Neuron (in vitro differentiated cells): ENCODE data around the gene PPP1R9B.

Source experiments
- H2AFZ ChIP-seq: one replicate; pipeline ENCODE4 v1.6.1; 2013; ENCODE audit warnings: low read depth, mild to moderate bottlenecking, inconsistent platforms, low read length, moderate library complexity
- H3K27me3 ChIP-seq: one replicate; pipeline ENCODE4 v1.6.1; 2013; ENCODE audit warnings: low read length; ENCODE audit not compliant: insufficient read depth
- H3K36me3 ChIP-seq: one replicate; pipeline ENCODE4 v1.6.1; 2013; ENCODE audit warnings: low read length; ENCODE audit not compliant: insufficient read depth
- H3K4me1 ChIP-seq: one replicate; pipeline ENCODE4 v1.6.1; 2013; ENCODE audit warnings: low read length; ENCODE audit not compliant: insufficient read depth
- H3K4me3 ChIP-seq: 2 replicates; pipeline ENCODE4 v1.5.1; 2013; ENCODE audit warnings: mild to moderate bottlenecking, low read length, moderate library complexity
- H3K9me3 ChIP-seq: one replicate; pipeline ENCODE4 v1.6.1; 2013; ENCODE audit warnings: low read length

The PPP1R9B gene

DNA sequence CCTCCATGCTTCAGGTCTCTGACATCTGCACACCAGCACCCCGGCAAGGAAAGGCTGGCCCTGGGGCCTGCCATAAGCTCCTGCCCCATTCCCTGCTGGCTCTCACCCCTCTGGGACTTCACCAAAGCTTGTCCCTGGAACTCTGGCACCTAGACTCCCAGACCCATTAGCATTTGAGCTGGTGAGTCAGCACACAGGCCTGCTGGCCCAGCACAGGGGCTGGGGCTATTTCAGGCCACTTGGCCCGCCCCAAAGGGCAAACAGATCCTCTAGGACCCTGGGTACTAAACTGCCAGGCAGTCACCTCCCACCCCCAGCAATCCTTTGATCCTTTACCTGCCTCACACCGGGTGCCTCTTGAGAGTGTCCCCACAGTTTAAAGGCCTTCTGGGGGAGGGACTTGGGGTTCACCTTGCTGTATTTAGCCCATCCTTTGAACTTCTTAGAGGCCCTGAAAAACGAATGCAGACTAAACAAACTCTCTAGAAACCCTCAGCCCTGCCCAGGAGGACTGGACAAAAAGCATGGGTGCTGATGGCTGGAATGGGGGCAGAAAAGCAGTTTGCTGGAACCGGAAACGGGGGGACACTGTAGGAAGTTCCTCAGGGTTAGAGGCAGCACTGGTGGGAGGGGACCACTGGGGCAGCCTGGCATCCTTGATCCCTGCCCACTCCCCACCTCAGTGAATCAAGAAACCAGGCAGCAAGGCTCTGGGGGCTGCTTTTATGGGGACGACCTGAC is 17.3 kb downstream of the PPP1R9B start:
- Histone ChIP-seq H3K27me3 (no peaks in the 10 kb centered on the region), H3K9me3 (no peaks in the 10 kb centered on the region), H3K4me3 (no peak overlapping the region), H2AFZ (no peak overlapping the region), H3K36me3 (peaks cover 30% of the 10 kb centered on the region), H3K4me1 (peaks cover 15% of the 10 kb centered on the region)

DNA sequence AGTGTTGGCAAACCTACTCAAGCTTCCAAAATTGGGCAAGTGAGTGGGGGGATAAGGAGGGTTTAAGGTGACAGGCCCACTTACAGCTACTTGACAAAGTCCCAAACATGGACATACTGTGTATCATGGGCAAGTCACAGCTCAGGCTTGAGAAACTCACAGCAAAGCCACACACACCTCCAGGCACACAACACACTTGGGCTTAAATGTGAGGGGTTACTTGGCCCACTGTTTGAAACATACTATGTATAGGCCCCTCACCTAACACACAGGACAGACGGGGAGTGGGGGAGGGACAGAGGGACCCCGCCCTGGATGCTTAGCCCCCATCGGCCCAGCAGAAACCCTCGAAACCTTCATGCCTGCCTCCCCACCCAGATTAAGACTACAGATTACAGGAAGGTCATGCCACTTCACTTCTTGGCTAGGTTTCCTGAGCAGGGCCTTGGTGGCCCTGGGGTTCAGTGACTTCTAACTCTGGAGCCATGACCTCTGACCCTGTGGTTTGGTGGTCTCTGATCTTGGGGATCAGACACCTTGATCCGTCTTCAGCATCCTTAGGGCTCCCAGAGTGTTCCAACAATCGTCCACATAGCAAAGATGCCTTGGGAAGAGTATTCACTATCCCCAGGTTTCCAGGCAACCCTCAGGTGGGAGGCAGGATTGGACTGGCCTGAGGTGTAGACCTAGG is 18.2 kb downstream of the PPP1R9B start:
- Histone ChIP-seq H3K4me1 (peaks cover 19% of the 10 kb centered on the region), H3K9me3 (no peaks in the 10 kb centered on the region)

DNA sequence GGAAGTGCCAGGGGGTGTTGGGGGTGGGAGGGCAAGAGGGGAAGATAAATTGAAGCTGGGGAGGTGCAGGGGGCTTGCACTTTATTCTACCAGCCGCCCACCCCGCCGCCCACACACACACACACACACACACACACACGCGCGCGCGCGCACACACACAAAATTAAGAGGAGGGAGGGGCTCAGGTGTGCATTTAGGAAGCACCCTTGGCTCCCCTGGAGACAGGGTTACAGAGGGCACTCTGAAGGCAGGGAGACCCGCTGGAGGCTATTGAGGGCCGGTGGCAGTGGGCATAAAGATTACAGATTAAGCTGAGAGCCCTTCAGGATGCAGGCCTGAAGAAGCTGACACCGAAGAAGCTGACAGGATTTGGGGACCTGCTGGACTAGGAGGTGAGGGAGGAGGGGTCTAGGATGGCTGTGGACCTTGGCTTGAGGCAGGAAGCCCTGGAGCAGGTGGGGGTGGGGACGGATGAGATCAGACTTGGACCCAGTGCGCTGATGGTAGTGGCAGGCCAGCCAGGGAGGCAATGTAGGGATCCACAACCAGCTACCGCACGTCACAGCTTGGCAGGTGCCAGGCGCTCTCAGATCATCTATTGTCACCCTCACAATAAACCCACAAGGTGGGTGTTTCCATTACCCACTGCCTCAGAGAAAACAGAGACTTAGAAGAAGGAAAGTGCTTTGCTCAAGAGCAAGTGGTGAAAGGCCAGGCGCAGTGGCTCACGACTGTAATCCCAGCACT is 19.7 kb downstream of the PPP1R9B start:
- peaks cover 9% of the 10 kb centered on the region for H3K36me3 ChIP-seq
- no peaks in the 10 kb centered on the region for H3K27me3 ChIP-seq
- peak overlapping the region; percentile 60 for H3K4me3 ChIP-seq
- peak overlapping the region; percentile 82 for H2AFZ ChIP-seq
- H3K9me3 ChIP-seq, result no peaks in the 10 kb centered on the region
- peaks cover 19% of the 10 kb centered on the region for H3K4me1 ChIP-seq

More for the DNA sequence above, 18.2 kb downstream of the PPP1R9B start:
- no peak overlapping the region for H3K4me3 ChIP-seq
- no peaks in the 10 kb centered on the region for H3K27me3 ChIP-seq
- no peak overlapping the region for H2AFZ ChIP-seq
- peaks cover 21% of the 10 kb centered on the region for H3K36me3 ChIP-seq

DNA sequence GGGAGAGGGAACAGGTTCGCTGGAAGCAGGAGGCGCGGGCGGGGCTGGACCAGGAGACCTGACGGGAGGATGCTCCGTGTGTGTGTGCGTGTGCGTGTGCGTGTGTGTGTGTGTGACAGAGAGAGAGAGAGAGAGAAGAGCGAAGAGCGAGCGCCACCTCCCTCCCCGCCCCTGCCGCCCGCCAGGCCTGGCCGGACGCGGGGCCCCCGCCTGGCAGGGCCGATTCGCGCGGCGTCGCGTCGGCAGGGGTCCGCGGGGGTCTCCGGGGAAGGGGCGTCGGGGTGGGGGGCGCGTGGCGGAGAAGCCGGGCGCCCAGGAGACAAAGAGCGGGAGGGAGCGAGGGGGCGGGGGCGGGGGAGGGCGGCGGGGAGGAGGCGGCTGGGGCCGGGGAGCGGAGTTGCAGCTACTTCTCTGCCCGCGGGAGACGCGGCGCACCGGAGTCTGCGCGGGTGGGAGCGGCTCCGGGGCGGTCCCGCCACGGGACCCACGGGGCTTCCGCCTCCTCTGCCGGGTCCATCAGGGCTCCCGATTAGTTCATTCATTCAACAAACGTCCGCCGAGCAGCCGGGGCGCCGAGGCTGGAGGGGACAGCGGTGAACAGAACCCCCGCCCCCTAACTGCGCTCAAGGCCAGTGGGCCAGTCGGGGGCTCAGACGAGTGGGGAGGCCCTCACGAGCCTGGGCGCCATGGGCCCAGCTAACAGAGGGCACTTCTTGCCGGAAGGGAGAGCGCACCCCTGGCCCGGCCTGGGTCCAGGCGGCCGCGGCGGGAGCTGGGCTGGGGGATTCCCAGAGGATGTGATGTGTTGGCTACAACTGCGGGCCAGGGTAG is 20.5 kb downstream of the PPP1R9B start, which contains the start of gene SAMD14:
Gene SAMD14, minus strand, starts transcription at position 433 of the 831 bp plus-strand sequence. CDS start 5,201 bp downstream, outside the sequence.
- H3K36me3 ChIP-seq, result peaks cover 2% of the 10 kb centered on the region
- H2AFZ ChIP-seq, result peak within 1 kb of the TSS; percentile 91
- no peaks in the 10 kb centered on the region for H3K27me3 ChIP-seq
- H3K9me3 ChIP-seq, result no peaks in the 10 kb centered on the region
- H3K4me3 ChIP-seq, result peak within 1 kb of the TSS; percentile 60
- H3K4me1 ChIP-seq, result peaks cover 19% of the 10 kb centered on the region

DNA sequence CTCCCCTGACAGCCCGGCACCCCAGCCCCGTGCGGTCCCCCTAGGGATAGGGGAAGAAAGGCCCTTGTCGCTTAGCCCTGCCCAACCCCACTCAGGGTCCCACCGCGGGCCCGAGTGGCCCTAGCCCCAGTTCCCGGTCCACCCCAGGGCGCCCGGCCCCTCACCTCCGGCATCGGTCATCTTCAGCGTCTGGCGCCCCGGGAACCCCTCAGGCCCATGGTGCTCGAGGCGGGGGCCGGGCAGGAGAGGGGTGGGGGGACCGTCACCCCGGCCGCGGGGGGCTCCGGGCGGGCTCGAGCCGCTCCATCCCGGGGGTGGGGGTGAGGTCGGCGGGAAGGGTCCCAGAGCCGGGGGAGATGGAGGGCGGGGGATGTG is 21.1 kb downstream of the PPP1R9B start:
- peaks cover 23% of the 10 kb centered on the region for H3K4me1 ChIP-seq
- peak overlapping the region; percentile 91 for H2AFZ ChIP-seq
- H3K27me3 ChIP-seq, result no peaks in the 10 kb centered on the region
- no peaks in the 10 kb centered on the region for H3K9me3 ChIP-seq
- no peaks in the 10 kb centered on the region for H3K36me3 ChIP-seq
- H3K4me3 ChIP-seq, result peak overlapping the region; percentile 60

DNA sequence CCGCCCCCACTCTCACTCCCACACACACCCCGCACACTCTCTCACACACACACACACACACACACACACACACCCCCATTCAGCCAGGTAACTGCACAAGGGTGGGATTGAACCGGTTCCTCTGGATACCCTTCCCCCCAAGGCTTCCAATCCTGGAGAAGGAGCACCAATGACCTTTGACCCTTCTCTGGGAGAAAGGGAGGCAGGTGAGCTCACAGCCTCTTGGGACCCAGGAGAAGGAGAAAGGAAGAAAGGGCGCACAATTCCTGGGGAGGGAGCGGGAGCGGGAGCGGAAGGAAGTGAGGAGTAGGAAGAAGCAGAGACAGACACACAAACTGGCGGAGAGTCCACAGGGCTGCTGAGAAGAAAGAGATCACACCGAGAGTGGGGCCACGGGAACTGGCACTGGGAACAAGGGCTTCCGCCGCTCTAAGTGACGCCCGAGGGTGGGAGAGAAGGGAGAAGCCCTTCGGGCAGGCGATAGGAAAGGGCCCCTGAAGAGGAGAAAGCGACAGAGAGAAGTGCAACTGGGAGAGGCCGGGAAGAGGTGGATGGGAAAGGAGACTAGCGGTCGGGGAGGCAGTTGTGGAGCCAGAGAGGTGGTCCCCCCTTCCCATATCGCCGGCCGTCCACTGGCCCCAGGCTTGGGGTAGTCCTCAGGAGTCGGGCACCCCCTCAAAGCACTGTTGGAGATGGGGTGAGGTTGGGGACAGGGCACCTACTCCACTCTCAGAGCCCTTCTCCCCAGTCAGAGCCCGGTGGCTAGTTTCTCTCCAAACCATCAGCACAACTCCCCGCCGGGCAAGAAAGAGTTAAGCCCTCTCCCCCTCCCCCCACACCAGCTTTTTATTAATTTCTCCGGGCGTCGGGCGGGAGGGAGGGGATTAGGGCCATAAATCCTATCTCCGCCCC is 21.8 kb downstream of the PPP1R9B start:
- H3K4me1 ChIP-seq, result peaks cover 27% of the 10 kb centered on the region
- peak overlapping the region; percentile 60 for H3K4me3 ChIP-seq
- no peaks in the 10 kb centered on the region for H3K27me3 ChIP-seq
- no peaks in the 10 kb centered on the region for H3K9me3 ChIP-seq
- no peaks in the 10 kb centered on the region for H3K36me3 ChIP-seq
- peak overlapping the region; percentile 91 for H2AFZ ChIP-seq

DNA sequence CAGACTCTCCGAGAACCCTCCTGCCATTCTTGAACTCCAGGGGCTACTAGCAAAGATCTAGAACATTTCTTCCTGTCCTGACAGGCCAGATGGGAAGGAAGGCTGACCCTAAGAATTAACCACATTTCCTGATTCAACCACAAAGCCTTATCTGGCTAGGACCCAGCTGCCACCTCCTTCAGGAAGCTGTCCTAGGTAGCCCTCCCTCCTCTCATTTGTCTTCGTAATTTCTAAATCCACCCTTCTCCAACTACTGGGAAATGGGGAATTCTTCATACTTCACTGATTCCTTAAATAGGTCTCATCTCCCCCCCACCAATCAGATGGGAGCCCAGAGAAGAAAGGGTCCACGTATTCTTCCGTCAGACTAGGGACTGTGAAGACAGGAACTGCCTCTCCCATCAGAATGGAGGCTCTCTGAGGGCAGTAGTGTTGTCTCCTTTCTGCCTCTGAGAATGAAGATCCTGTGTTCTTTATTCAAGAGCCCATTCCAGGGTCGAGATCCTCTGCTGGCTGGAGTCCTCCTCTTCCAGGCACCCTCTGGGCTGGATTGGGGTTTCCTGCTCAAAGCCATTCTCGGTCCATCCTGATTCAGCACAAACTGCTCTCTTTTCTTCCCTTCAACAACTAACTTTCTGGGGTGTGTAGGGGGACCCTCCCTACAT is 22.6 kb downstream of the PPP1R9B start:
- peaks cover 32% of the 10 kb centered on the region for H3K4me1 ChIP-seq
- H3K9me3 ChIP-seq, result no peaks in the 10 kb centered on the region
- H3K27me3 ChIP-seq, result no peaks in the 10 kb centered on the region
- H3K4me3 ChIP-seq, result no peak overlapping the region
- H2AFZ ChIP-seq, result no peak overlapping the region
- no peaks in the 10 kb centered on the region for H3K36me3 ChIP-seq

DNA sequence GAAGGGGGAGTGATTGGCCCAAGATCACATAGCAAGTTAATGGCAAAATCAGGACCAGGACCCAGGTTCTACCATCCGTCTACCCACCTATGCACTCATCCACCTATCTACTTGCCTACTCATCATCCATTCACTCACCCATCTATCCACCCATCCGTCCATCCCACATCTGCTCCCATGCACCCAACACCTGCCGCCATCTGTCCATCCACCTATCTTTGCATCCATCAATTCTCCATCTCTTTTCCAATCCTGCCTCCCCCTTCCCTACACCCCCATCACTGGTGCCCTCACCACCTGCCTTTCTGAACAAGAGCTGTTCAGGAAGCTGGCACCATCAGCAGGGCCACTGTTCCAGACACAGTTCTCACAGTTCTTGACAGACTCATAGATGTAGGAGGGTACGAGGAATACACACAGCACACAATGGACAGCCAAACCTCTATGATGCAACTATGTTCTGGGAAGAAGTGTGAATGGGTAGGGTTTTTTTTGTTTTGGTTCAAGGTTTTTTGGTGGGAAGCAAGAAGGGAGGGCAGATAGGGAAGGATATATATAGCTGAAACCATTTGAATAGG is 25.0 kb downstream of the PPP1R9B start:
- Histone ChIP-seq H3K27me3 (no peaks in the 10 kb centered on the region), H3K4me3 (no peak overlapping the region), H3K4me1 (peaks cover 27% of the 10 kb centered on the region), H3K9me3 (no peaks in the 10 kb centered on the region), H2AFZ (no peak overlapping the region), H3K36me3 (no peaks in the 10 kb centered on the region)

DNA sequence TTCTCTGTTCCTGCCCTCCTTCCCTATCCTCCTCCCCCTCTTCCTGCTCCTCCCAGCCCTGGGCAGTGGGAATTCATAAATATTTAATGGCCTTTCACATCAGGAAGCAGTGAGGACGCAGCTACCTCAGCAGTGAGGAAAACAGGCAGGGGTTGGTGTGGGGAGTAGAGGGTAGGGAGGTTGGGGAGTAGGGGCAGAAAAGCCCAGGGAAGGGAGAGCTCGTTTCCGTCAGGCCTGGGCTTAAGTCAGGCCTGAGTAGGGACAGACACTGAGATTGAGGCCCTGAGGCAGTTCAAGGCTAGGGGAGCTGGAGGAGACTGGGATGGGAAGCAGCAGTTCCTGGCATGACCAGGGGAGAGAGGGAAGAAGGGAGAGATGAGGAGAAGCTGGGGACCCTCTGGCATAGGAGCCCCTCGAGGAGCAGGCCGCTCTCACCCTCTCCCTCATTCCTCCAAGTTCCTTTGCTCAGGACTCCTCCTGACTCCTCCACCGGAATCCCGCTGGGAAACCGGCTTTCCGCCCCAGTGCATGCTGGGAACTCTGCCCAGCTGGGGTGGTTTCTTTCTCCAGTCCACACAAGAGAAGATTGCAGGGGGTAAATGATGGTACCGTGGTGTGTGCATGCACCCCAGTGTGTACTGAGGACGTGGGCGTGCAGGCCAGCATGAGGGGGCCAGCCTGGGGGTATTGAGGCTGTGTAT is 26.7 kb downstream of the PPP1R9B start:
- Histone ChIP-seq H3K36me3 (no peaks in the 10 kb centered on the region), H3K27me3 (no peaks in the 10 kb centered on the region), H3K9me3 (no peaks in the 10 kb centered on the region), H2AFZ (peak overlapping the region; percentile 5), H3K4me3 (peak overlapping the region; percentile 22), H3K4me1 (peaks cover 24% of the 10 kb centered on the region)

DNA sequence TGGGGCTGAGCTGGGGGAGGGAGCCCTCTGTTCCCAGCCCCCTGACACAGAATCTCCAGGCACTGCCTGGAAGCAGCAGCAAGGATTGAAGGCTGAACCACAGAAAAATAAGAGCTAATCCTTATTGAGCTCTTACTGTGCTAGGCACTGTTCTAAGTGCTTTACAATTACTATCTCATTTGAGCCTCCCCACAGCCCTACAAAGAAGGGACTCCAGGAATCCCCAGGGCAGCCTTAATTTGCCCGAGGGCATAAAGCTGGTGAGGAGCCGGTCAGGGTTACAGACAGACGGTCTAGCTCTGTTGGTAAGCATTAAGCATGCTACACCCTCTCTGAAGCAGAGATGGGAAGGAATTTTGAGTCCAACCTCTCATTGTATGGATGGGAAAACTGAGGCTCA is 27.5 kb downstream of the PPP1R9B start:
- no peaks in the 10 kb centered on the region for H3K27me3 ChIP-seq
- H2AFZ ChIP-seq, result no peak overlapping the region
- H3K4me3 ChIP-seq, result no peak overlapping the region
- peaks cover 21% of the 10 kb centered on the region for H3K4me1 ChIP-seq
- H3K9me3 ChIP-seq, result no peaks in the 10 kb centered on the region
- peaks cover 2% of the 10 kb centered on the region for H3K36me3 ChIP-seq
